GM12878 (cell line): Measurements from ENCODE around the gene AMT.

Experiments
- CTCF ChIP-seq, 3 experiments: IDR thresholded peaks in 2 of 3; conservative IDR thresholded peaks in 1 of 3; 2 replicates each; pipeline ENCODE4 v1.5.1; 2011; ENCODE audit warnings: low read depth in 3 of 3, low read length in 3 of 3, mild to moderate bottlenecking in 3 of 3, control low read depth in 2 of 3, moderate library complexity in 2 of 3, inconsistent platforms in 1 of 3, mixed read lengths in 1 of 3; ENCODE audit not compliant: control insufficient read depth in 2 of 3, insufficient read depth in 1 of 3; ENCODE audit errors: extremely low read depth in 1 of 3
- EP300 ChIP-seq, 2 experiments: fragments of 150-350 bp in 1 of 2; IDR thresholded peaks; 2 replicates each; pipeline ENCODE4 v1.6.1; 2011 to 2012; ENCODE audit warnings: low read depth in 2 of 2, low read length in 2 of 2, borderline replicate concordance in 1 of 2, improper control_type of control experiment in 1 of 2, inconsistent platforms in 1 of 2; ENCODE audit not compliant: control insufficient read depth in 1 of 2
- EZH2 ChIP-seq: IDR thresholded peaks from 2 replicates; pipeline ENCODE4 v1.6.1; 2012; ENCODE audit warnings: low read depth, mild to moderate bottlenecking, control low read depth, inconsistent platforms, low read length, borderline replicate concordance; ENCODE audit not compliant: control insufficient read depth
- HDAC2 ChIP-seq: fragments of 200-600 bp; sonication (generic); IDR thresholded peaks from 2 replicates; pipeline ENCODE4 v1.6.1; 2017
- MXI1 ChIP-seq: fragments of 150-350 bp; IDR thresholded peaks from 2 replicates; pipeline ENCODE4 v1.6.1; 2011; ENCODE audit warnings: low read depth, mild to moderate bottlenecking, inconsistent platforms, low read length, improper control_type of control experiment

DNA sequence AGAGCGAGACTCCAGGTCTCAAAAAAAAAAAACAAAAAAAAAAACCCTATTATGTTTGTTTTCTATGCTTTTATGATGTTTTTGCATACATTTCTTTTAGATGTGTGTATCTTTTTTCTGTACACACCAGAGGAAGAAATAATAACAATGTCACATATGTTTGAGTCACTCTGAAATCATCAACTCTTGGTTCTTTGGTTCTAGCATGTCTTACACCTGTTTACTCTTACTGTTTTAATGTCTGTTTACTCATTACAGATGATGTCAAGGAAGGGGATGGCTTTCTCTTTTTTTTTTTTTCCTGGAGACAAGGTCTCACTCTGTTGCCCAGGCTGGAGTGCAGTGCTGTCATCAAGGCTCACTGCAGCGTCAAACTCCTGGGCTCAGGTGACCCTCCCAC, 34.6 kb downstream of the AMT start:
- no peak for TF ChIP-seq EP300 (IDR thresholded peaks at IDR 0.05; ENCODE audit: borderline replicate concordance in 1 of 2, control insufficient read depth in 1 of 2, low read depth in 2 of 2, low read length in 2 of 2)
- TF ChIP-seq EZH2 = no peak
- no peak for TF ChIP-seq CTCF (IDR thresholded peaks at IDR 0.05 in 2 of 3, conservative IDR thresholded peaks at IDR 0.05 in 1 of 3; ENCODE audit: control insufficient read depth in 2 of 3, extremely low read depth in 1 of 3, insufficient read depth in 1 of 3, low read depth in 3 of 3, low read length in 3 of 3)
- TF ChIP-seq MXI1 = no peak
- TF ChIP-seq HDAC2 = no peak
